Measurements from ENCODE around the gene DDX39A. TPM values are rescaled to one million over a fixed set of nuclear protein-coding genes. Genes with fewer than 3 reads are reported as not detected.

Gene DDX39A
- total and polyA plus RNA-seq, 2 of the 13 experiments (the other 11 are each of a cell fraction or from before 2014, with no cell fraction given), result 34.6 to 90.4 TPM

DNA sequence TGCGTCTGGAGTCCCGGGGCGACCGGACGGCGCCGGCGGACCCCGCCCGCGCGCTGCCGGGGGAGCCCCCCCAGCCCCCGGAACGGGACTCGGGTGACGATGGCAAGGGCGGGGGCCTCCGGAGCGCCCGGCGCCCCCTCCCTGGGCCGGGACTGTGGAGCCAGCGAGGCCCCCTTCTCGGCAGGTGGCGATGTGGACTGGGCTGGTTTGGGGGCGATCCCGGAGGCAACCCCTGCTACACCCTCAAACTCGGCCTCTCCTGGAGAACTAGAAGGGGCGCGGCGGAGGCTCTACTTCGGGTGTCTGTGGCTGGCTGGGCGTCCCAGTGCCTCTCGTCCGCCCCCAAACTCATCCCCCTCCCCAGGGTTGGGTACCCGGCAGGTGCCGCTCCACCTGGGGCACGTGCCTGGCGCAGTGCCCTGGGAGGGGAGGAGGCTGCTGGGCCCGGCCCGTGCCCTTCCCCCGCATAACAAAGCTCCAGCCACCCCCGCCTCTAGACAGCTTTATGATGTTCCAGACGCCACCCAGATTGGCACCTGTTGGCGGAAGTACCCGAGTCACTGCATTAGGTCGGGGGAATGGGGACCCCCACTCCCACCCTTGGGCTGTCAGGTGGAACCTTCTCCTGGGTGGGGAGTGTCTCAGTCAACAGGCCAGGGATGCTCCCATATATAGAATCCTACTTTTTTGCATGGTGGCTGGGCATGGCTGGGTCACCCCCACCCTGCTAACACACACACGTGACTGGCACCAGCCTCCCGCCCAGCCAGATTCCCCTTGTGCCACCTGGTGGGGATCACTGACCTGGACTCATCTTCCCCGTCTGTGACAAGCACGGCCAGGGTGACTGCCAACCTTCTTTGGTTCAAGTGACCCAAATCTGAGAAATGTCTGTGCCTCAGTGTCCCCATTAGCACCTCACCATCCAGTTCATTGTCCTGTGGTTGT lies 14.7 kb upstream of the DDX39A start (continued):
- TF ChIP-seq HDAC1 (CRISPR knock-in tag; IDR thresholded peaks at IDR 0.05), result peak; percentile 42; the same call in 1 of the 2 replicates
- peak; percentile 35; the same call in 1 of the 2 replicates for TF ChIP-seq EED (CRISPR knock-in tag; IDR thresholded peaks at IDR 0.05)
- peak; percentile 75 for TF ChIP-seq HNRNPL (IDR thresholded peaks at IDR 0.05; ENCODE audit: low read depth, low read length)
- no peak for TF ChIP-seq ZNF841 (CRISPR knock-in tag; IDR thresholded peaks at IDR 0.05; ENCODE audit: borderline replicate concordance)
- TF ChIP-seq ZNF777 (CRISPR knock-in tag; IDR thresholded peaks at IDR 0.05), result 0 out of 2 replicates have a peak, but pooled peaks have one; percentile 4
- TF ChIP-seq, protein P1, sequence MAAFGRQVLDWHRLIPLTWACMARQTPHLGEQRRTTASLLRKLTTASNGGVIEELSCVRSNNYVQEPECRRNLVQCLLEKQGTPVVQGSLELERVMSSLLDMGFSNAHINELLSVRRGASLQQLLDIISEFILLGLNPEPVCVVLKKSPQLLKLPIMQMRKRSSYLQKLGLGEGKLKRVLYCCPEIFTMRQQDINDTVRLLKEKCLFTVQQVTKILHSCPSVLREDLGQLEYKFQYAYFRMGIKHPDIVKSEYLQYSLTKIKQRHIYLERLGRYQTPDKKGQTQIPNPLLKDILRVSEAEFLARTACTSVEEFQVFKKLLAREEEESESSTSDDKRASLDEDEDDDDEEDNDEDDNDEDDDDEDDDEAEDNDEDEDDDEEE (CRISPR knock-in tag; IDR thresholded peaks at IDR 0.05), result 0 out of 2 replicates have a peak, but pooled peaks have one; percentile 59
- TF ChIP-seq, protein P2, sequence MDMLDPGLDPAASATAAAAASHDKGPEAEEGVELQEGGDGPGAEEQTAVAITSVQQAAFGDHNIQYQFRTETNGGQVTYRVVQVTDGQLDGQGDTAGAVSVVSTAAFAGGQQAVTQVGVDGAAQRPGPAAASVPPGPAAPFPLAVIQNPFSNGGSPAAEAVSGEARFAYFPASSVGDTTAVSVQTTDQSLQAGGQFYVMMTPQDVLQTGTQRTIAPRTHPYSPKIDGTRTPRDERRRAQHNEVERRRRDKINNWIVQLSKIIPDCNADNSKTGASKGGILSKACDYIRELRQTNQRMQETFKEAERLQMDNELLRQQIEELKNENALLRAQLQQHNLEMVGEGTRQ (IDR thresholded peaks at IDR 0.05; ENCODE audit: low read depth, low read length), result no peak
- TF ChIP-seq, protein P2 (CRISPR knock-in tag; IDR thresholded peaks at IDR 0.05; ENCODE audit: borderline replicate concordance), result peak; percentile 38; the same call in 1 of the 2 replicates
- TF ChIP-seq, protein P3, sequence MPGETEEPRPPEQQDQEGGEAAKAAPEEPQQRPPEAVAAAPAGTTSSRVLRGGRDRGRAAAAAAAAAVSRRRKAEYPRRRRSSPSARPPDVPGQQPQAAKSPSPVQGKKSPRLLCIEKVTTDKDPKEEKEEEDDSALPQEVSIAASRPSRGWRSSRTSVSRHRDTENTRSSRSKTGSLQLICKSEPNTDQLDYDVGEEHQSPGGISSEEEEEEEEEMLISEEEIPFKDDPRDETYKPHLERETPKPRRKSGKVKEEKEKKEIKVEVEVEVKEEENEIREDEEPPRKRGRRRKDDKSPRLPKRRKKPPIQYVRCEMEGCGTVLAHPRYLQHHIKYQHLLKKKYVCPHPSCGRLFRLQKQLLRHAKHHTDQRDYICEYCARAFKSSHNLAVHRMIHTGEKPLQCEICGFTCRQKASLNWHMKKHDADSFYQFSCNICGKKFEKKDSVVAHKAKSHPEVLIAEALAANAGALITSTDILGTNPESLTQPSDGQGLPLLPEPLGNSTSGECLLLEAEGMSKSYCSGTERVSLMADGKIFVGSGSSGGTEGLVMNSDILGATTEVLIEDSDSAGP (CRISPR knock-in tag; IDR thresholded peaks at IDR 0.05; ENCODE audit: borderline replicate concordance), result 0 out of 2 replicates have a peak, but pooled peaks have one; percentile 31
- TF ChIP-seq, protein P4, sequence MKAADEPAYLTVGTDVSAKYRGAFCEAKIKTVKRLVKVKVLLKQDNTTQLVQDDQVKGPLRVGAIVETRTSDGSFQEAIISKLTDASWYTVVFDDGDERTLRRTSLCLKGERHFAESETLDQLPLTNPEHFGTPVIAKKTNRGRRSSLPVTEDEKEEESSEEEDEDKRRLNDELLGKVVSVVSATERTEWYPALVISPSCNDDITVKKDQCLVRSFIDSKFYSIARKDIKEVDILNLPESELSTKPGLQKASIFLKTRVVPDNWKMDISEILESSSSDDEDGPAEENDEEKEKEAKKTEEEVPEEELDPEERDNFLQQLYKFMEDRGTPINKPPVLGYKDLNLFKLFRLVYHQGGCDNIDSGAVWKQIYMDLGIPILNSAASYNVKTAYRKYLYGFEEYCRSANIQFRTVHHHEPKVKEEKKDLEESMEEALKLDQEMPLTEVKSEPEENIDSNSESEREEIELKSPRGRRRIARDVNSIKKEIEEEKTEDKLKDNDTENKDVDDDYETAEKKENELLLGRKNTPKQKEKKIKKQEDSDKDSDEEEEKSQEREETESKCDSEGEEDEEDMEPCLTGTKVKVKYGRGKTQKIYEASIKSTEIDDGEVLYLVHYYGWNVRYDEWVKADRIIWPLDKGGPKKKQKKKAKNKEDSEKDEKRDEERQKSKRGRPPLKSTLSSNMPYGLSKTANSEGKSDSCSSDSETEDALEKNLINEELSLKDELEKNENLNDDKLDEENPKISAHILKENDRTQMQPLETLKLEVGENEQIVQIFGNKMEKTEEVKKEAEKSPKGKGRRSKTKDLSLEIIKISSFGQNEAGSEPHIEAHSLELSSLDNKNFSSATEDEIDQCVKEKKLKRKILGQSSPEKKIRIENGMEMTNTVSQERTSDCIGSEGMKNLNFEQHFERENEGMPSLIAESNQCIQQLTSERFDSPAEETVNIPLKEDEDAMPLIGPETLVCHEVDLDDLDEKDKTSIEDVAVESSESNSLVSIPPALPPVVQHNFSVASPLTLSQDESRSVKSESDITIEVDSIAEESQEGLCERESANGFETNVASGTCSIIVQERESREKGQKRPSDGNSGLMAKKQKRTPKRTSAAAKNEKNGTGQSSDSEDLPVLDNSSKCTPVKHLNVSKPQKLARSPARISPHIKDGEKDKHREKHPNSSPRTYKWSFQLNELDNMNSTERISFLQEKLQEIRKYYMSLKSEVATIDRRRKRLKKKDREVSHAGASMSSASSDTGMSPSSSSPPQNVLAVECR (CRISPR knock-in tag; IDR thresholded peaks at IDR 0.05; ENCODE audit: borderline replicate concordance), result 0 out of 2 replicates have a peak, but pooled peaks have one; percentile 21
- peak; percentile 22; the same call in 1 of the 2 replicates for TF ChIP-seq GABPB1 (CRISPR knock-in tag; IDR thresholded peaks at IDR 0.05)
- peak; percentile 80 for TF ChIP-seq SRSF1 (optimal IDR thresholded peaks at IDR 0.05; ENCODE audit: low read depth, low read length)
- no peak for TF ChIP-seq HNRNPLL (IDR thresholded peaks at IDR 0.05; ENCODE audit: low read depth, low read length, poor library complexity, severe bottlenecking)
